AG08396 (cell line): ENCODE results near the gene ZDHHC1.

ENCODE experiments used
- DNase-seq: peaks from one replicate; pipeline ENCODE4 v3.0.0; 2012; ENCODE audit warnings: low spot score, mixed read lengths

ZDHHC1 gene

GRCh38 chr16:67409631-67410030, 6.6 kb downstream of the ZDHHC1 start:
- no peak for DNase-seq

GRCh38 chr16:67407788-67408452, 8.4 kb downstream of the ZDHHC1 start:
- DNase-seq = no peak

GRCh38 chr16:67407176-67407787, 9.0 kb downstream of the ZDHHC1 start:
- DNase-seq = no peak

GRCh38 chr16:67406111-67406971, 9.9 kb downstream of the ZDHHC1 start:
- peak; percentile 92 for DNase-seq

GRCh38 chr16:67405336-67405735, 10.9 kb downstream of the ZDHHC1 start:
- DNase-seq = no peak

GRCh38 chr16:67404740-67405226, 11.5 kb downstream of the ZDHHC1 start:
- DNase-seq = no peak

GRCh38 chr16:67403976-67404555, 12.2 kb downstream of the ZDHHC1 start:
- DNase-seq = no peak

- no peak for DNase-seq
Observed at GRCh38 chr16:67400901-67401300, 15.4 kb downstream of the ZDHHC1 start.

- DNase-seq = no peak
Observed at GRCh38 chr16:67399749-67400704, 16.2 kb downstream of the ZDHHC1 start.

GRCh38 chr16:67399218-67399733, 17.0 kb downstream of the ZDHHC1 start:
- peak; percentile 78 for DNase-seq

GRCh38 chr16:67398546-67399217, 17.6 kb downstream of the ZDHHC1 start:
- DNase-seq = no peak

GRCh38 chr16:67397812-67398545, 18.3 kb downstream of the ZDHHC1 start:
- DNase-seq = no peak

- DNase-seq = no peak
Observed at GRCh38 chr16:67397036-67397801, 19.1 kb downstream of the ZDHHC1 start.

- peak; percentile 93 for DNase-seq
Observed at GRCh38 chr16:67396159-67397035, 19.9 kb downstream of the ZDHHC1 start.

- no peak for DNase-seq
Observed at GRCh38 chr16:67395458-67396158, 20.7 kb downstream of the ZDHHC1 start.

GRCh38 chr16:67395105-67395457, 21.2 kb downstream of the ZDHHC1 start:
- no peak for DNase-seq
